ENCODE measurements around the gene LRFN2.

LRFN2 gene

DNA sequence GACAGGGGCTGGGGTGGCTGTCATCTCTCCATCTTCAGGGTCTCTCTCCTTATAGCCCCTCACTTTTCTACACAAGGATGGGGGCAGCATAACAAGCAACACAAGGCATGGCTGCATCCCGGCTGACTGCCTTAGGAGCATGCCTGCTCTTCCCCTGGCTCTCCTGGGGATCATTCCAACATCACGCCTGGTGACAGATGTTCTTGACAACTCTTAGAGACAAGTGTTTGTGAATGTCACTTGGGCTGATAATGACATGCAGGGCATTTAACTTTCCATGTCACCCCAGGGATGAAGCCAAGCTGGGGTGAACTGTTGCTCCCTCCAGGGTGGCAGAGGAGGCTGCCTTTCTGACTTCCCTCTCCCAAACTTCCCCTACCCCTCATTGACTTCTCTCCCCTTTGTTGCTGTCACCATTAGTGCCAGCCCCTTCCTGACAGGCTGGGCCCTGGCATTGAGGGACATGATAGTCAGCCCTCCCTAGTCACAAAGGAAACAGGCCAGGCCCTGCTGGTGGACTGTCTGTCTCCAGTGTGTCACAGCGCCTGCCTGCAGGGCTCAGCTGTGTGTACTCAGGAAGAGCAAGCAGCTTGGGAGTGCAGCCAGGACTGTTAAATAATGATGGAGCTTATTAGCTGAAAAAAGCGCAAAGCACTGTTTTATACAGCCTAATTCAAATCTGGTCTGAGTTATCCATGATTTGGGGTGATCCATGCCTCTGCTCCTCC, 161.8 kb downstream of the LRFN2 start:
- DNase-seq, result no peak

DNA sequence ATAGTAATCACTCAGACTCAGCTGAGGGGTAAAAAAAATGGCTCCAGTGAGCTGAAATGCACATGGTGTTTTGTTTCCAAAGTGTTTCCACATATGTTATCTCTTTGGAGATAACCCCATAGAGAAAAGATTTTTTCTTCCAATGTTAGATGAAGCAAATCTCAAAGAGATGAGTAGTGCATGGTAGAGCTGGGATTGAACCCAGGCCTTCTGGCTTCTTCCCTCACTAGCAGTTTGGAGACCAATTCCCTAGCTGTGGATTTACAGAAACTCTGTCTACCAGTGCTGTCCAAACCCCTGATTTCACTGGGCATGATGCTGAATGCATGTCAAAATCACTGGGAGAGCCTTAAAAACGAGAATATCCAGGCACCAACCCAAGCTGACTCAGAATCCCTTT, 165.1 kb downstream of the LRFN2 start:
- DNase-seq, result no peak

DNA sequence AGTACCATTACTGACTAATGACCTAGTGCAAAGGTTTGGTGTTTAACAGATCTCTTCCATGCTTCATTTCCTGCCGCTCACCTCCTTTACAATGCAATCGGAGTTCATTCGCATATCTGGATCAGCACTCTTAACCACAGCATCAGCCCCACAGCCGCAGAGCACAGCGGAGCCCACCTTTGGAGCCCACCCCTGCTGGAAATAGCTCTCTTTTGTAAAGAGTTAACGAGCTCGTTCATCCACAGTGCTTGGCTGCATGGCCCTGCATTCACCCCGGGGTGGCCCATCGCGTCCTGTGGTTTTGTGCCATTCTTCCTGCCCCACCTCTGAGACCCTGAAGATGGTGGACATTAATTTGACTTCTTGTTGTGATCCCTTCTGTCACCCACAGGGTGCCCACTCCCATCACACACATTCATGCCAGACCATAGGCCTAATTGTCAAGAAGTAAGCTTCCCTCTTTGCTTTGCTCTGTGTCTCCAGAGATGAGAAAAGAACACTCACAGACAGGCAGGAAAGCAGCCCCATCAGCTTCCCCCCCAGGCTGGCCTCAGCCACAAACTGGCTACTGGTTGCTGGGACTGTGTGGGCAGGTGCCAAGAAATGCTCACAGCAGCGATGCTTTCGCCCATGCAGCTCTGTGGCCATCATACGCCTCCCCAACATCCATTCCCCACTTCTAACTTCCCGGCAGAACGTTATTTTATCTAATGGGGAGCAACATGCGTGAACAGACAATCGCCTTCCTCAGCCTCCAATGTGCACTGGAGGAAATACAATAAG, 167.0 kb downstream of the LRFN2 start:
- no peak for DNase-seq

DNA sequence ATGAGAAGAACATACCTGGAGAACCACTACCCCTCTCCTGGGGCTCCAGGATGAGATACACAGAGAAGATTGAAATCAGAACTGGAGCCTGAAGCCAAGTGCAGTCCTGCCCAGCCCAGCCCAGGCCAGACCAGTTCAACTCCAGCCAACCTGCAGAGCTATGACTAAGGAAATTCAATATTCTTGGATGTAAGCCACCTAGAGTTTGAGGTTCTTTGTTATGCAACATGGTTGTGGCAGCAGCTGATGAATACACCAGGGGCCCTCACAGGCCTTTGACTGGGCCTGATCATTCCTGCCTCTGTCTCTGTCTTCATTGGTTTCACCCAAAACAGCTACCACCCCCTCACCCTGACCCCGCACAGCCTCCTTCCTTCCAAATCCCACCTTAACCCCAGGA, 167.8 kb downstream of the LRFN2 start:
- no peak for DNase-seq

DNA sequence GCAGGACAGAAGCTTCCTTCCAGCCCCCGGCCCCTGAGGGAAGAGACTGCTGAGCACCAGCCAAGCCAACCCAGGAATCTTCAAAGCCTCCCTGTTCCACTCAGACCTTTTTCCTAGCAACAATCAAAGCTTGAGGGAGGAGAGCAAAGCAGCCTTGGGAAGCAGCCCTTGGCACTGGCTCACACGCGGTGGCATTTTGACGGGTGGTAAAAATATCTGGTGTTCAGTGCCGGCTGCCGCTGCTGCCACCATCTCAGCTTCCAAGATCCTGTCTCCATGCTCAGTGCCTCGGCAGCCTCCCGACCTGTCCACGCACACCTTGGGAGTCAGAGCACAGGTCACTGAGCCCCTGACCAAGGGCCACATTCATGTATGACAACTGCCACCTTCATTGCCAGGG, 170.1 kb downstream of the LRFN2 start:
- DNase-seq, result no peak

DNA sequence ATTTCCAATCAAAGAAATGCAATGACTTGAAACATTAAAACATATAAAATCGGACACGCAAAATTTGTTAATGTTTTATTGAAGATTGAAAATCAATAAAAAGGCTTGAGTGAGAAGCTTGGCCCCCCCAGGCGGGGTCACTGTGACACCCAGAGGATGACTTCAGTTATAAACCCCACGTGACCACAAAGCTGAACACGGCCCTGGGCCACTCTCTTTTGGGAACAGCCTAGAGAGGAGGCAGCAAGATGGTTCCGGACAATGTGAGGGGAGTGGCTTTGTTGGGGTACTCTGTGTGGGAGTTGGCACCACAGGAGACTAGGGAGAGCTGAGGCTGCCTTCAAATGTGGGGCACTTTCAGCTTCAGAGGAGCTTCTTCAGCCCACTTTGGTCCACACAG, 172.5 kb downstream of the LRFN2 start:
- no peak for DNase-seq

DNA sequence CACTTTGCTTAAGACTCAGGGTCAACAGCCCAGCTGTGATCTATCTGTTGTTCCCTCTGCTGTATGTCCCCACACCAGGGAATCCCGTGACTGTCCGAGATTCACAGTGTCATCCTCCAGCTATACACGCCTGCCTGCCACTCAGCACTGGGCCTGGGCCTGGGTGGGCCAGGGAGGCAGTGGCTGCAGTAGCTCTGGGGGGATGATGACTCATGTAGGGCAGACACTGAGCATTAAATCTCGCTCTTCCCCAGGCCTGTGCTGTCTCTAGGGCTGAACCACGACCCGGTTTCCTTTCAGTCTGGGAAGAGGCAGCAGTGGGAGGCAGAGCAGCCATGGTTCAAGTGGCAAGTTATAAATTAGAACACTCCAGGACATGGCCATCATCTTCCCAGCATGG, 173.9 kb downstream of the LRFN2 start:
- DNase-seq, result no peak

DNA sequence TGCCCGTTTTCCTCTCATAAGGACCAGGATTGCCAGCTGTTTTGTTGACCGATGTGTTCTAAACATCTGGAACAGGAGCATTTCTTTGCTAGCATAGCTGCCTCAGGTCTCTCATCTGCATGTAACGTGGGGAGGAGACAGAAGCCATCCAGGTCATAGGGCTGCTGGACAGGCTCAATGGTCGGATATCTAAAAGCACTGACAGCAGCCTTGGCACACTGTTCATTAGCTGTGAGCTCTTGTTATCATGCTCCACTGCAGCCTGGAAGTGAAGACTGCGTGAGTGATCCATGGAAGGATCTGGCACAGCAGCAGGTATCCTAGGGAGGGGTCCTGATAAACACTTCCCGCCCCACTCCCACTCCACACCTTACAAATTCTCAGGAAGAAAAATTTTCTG, 175.3 kb downstream of the LRFN2 start:
- DNase-seq, result no peak

DNA sequence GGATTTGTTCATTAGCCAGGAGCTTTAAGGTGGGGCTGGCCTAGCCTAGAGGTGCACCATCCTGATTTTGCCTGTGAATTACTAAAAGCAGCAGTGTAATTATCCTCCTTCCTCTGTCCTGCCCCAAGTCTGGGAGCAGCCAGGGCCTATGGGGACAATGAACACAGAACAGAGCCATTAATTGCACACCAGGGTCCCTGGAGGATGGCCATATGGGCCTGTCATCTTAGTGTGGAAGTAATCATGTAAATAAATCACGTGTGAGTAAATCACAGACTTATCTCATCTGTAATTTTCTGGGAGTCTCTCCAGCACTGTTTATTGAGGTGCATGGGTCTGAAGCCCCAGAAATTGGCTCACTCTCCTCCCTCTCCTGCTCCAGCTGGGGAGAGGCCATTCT, 176.3 kb downstream of the LRFN2 start:
- no peak for DNase-seq

DNA sequence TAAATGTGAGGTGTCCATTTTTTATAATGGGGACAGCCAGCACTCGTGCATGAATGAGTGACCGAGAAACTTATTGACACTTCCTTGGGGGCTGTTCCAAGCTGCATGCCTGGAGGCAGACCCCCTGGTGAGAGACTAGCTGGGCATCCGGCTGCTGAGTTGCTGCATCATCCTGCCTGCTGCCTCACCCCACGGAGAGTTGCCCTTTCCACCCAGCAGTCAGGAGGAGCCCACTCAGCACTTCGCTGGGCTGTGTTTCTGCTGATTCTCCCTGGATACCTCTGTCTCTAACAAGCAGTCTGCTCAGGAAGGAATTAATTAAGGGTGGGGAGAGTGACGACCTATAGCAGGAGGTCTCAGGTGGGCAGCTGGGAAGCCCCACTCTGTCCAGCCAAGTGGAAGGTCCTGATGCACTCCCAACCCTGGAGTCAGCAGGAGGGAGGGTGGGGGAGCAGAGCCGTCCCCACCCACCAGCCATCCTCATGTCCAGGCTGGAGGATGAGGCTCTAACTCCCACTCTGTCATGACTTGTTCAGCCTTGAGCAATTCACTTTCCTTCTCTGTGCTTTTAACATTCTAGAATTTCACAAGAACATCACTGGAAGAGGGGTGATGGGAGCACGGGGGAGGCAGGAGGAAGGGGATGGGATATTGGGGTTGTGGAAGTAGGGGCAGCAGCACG, 177.3 kb downstream of the LRFN2 start:
- DNase-seq, result no peak

DNA sequence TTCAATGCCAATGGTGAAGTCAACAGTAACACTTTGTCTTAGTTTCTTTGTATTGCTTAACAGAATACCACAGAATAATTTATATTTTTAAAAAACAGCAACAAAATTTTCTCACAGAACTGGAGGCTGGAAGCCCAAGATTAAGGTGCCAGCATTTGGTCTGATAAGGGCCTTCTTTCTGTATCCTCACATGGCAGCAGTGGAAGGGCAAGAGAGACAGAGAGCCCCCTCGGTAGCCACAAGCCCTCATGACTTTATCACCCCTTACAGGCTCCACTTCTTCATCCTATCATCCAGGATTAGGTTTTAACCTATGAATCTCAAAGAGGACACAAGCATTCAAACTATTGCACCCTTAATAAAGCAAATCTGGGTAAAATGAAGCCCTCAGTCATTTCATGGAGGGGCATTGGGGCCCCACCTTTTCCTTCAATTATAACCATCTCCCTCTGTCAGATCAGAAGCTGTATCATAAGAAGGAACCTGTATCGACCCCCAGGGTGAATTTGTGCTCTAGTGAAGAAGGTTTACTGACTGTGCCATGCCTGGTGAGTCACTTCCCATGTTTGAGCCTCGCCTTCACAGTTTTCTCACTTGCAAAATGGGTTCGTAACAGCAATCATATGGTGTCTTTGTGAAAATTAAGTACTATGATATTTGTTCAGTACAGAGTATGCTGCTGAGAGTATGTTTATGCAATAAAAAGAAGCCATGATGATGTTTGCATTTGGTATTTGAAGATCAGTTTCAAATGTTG, 178.2 kb downstream of the LRFN2 start:
- DNase-seq, result no peak

DNA sequence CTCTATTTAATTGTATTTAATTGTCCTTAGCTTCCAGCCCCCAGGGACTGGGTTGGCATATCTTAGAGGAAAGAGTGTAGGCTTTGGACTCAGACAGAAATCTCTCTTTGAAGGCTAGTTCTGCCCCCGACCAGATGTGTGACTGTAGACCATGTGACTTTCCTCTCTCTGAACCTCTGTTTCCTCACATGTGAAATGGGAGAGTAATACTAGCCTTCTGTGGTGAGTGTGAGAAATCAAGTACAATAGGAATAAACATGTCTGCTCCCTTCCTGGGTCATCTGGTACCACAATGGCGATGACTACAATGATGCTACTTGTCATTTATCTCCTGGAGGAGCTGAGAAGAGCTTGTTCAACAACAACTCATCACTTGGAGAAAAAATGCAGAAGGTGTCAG, 179.9 kb downstream of the LRFN2 start:
- no peak for DNase-seq

DNA sequence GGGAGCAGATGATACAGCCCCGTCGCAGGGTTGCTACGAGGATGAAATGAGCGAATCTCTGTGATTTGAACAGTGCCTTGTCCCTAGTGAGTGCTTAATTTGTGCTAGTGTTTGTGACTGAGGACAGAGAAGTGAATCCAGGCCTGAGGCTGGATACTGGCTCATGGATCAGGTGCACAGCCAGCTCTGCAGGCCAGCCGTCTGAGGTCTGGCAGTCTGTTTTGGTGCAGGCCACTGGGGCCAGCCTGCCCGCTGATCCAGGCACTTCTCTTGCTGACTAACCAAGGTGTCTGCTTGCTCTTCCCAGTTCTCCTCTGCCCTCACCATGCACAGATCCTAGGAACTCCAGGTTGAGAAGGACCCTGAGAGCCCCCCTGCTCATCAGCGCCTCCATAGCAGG, 181.0 kb downstream of the LRFN2 start:
- DNase-seq, result no peak

DNA sequence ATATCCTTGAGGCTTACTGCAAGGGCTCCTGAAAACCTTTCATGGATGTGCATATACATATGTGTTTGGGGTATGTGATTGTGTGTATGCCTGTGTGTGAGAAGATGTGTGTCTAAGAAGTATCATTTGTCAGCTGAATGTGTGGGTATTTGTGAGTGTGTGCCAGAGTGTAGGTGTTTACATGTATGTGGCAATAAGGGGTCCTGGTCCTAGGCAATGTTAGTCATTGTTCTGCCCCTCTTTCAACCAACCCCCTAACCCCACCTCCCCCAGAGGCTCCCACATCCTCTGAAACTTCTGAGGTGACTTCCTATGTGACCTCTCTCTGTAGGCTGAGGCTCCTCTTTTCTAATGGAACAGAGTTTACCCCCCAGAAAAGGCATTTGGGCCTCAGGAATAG, 186.4 kb downstream of the LRFN2 start:
- no peak for DNase-seq

DNA sequence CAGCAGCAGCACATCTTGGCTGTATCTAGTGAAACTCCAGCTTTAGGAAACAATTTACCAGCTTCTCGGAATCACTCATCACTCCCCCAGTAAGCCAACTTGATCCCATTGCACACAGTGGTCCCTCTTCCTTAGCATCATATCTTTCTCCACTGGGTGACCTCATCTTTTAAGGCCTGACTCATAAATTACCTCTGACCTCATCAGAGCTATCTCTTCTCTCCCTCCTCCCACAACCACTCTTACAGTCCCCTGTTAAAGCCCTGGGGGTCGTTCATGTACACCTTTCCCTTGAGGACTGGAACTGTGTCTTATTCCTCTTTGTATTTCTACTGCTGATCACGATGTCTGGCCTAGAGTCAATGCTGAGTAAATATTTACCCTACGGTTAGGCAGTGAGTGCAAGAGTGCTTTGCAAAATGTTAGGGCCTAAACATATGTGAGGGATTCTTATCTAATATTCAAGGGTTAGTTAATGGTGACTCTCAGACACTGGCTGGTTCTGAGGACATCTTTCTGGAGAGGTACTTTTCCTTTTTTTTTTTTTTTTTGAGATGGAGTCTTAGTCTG, 187.2 kb downstream of the LRFN2 start:
- DNase-seq, result no peak

DNA sequence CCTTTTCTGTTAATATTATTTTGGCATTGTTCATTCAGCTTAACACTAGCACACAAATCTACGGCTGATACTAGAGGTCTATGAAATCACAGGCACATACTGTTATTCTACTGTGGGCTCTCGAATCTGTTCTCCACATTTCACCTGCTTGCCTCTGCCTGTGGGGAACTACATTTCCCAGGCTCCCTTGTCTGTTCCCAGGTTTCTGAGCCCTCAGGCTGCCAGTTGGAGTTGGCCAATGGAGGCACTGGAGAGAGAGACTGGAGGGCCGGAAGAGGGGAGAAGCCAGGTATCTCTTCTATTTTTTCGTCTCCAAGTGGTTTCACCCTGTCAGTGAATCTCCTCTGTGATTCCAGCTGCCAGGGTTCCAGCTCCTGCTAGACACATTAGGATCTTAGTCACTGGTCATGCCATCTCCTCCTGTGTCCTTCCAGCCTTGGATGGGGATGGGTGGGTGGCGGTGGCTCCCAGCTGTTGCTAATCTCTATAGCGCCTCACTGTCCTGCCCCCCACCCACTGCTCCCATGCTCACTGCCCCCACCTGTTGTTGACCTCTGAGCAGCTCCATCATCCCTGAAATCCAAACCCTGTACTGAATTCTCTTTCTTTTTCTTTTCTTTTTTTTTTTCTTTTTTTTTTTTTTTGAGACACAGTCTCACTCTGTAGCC, 188.2 kb downstream of the LRFN2 start:
- no peak for DNase-seq

DNA sequence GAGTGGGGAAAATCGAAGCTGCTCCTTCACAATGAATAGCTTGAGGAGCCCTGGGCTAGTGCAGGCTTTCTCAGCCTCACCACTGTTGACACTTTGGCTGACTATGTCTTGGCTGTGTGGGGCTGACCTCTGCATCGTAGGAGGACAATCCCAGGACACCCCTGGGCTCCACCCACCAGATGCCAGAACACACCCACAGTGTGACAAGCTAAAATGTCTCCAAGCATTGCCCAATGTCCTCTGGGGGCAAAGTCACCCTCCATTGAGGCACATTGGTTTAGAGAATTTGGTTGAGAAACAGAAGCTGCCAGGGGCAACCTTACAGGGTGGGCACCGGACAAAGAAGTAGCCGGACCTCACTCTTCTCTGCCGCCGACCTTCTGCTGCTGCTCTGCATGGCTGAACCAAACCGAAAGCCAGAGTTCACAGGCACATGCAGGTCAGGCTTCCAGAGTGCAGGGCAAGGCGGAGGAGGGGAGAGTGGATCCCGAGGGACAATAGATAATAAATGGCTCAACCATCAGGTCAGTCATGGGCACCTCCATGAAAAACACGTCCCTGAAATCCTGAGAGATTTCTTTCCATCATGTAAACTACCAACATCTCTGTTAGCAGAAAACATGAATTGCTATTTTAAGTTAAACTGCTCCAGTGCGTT, 189.0 kb downstream of the LRFN2 start:
- DNase-seq, result no peak

DNA sequence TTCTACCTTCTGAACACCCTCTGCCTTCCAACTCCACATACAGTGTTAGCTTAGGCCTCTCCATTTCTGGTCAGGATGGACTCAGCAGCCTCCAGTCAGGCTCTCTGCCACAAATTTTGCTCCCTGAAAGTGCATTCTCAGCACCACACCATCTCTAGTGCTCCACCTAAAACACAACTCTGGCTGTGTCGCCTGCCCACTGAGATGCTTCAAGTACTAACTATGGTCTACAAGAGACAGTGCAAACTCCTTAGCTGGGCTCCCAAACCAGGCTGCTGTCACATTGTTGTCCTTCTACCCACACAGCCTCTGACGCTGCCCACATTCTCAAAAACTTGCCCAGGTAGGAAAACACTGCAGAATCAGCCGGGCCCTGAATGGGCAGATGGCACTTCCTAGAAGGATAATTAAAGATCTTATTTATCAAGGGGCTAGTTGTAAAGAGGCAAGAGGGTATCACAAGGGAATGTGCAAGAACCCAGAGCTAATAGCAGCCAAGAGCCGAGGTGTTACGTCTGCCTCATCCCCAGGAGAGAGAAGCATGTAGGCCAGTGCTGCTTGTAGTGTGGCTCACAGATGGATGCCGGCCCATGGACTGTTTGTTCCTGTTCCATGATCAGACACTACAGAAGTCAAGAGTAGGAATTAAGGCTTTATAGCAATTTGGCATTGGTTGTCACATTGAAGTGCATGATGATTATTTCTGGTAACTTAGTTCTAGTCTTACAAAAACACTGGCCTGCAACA, 189.7 kb downstream of the LRFN2 start:
- DNase-seq, result no peak

DNA sequence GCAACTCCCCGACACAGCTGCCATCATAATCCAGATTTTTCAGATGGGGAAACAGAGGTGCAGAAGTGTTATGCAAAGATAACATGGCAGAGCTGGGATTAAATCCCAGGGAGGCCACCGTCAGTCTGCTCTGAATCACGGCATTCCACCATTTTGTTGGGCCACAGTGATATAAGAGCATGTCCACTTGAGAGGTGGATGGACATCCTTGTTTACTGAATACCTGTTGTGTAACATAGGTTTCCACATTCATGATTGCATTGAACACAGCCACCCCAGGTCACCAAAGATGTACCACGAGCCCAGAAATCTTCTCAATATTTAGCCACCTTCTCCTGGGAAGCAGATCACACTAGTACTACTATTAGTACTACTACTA, 191.5 kb downstream of the LRFN2 start:
- DNase-seq, result no peak

DNA sequence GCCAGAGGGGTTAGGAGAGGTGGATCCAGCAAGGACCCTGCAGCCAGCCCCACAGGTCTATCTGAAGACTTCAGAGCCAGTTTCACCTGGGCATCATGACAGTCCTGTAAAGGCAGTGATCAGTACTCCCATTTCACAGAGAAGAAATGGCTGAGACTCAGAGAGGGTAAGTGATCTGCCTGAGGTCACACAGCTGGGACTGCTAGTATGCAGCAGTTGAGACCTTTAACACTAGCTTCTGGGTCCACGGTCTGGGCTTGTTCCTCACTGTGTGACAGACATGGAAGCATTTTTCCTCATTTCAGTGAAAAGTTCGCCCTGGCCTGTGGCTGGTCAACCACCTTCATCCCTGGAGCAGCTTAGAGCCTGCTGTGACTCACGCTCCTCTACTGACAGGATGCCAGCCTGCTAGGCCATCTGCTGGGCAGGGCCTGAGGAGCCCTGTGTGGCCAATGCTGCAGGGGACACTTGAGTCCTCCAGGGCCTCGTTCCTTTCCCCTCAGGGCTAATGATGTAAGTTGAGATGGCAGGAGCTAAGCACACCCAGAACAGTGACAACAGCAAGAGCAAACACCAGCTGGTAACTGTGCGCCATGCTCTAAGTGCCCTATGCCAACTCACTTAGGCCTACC, 192.0 kb downstream of the LRFN2 start:
- no peak for DNase-seq

DNA sequence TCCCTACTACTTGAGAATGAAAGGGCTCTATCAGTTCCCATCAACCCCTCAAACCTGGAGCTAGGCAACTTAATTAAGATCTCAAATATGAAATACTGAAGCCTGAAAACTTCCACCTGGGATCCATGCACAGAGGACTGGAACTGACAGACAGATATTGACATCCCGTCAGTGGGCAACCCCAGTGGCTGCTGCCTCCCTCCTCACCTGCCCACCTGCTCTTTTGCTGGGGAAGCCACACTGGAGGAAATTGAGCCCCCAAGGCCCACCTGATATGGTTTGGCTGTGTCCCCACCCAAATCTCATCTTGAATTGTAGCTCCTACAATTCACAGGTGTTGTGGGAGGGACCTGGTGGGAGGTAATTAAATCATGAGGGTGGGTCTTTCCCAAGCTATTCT, 192.8 kb downstream of the LRFN2 start:
- no peak for DNase-seq

All from stimulated activated CD4-positive, alpha-beta T cell treated with anti-CD3 and anti-CD28 coated beads, Interleukin-15, amount 100 ng/mL, for 24 hours (primary cell).